ENCODE data around the gene PCCA.

Gene PCCA

GRCh38 chr13:100540621-100541020, 451.7 kb downstream of the PCCA start:
- TF ChIP-seq CTCF (IDR thresholded peaks at IDR 0.05; ENCODE audit: insufficient read depth, low read length, poor library complexity, severe bottlenecking) (no peak), EZH2phosphoT487 (conservative IDR thresholded peaks at IDR 0.05; ENCODE audit: low read length) (no peak)
- Histone ChIP-seq H3K9ac (ENCODE audit: low read length) (no peak overlapping the region), H3K36me3 (ENCODE audit: low read length) (no peaks in the 10 kb centered on the region), H3K79me2 (ENCODE audit: insufficient read depth, low read length) (no peaks in the 10 kb centered on the region), H4K20me1 (ENCODE audit: low read depth, low read length) (no peaks in the 10 kb centered on the region), H3F3A (ENCODE audit: insufficient read depth) (no peaks in the 10 kb centered on the region), H2AFZ (ENCODE audit: low read depth, low read length, severe bottlenecking) (no peak overlapping the region), H3K4me3 (ENCODE audit: insufficient read depth, low read length, poor library complexity, severe bottlenecking) (no peak overlapping the region), H3K27ac (ENCODE audit: low read depth, low read length) (no peak overlapping the region), H3K9me3 (ENCODE audit: insufficient read depth, low read length) (no peaks in the 10 kb centered on the region), H3K9me2 (replicated peaks; ENCODE audit: insufficient read depth, low read length) (no peaks in the 10 kb centered on the region), H3K27me3 (ENCODE audit: low read length) (no peaks in the 10 kb centered on the region), H3K4me2 (ENCODE audit: low read depth, low read length, poor library complexity, severe bottlenecking) (no peak overlapping the region)

- Histone ChIP-seq H3K27me3 (ENCODE audit: low read length) (no peaks in the 10 kb centered on the region), H3K79me2 (ENCODE audit: insufficient read depth, low read length) (no peaks in the 10 kb centered on the region), H3K9ac (ENCODE audit: low read length) (no peak overlapping the region), H3K27ac (ENCODE audit: low read depth, low read length) (no peak overlapping the region), H2AFZ (ENCODE audit: low read depth, low read length, severe bottlenecking) (no peak overlapping the region), H3K4me2 (ENCODE audit: low read depth, low read length, poor library complexity, severe bottlenecking) (no peak overlapping the region), H3K4me3 (ENCODE audit: insufficient read depth, low read length, poor library complexity, severe bottlenecking) (no peak overlapping the region), H3K36me3 (ENCODE audit: low read length) (no peaks in the 10 kb centered on the region), H4K20me1 (ENCODE audit: low read depth, low read length) (no peaks in the 10 kb centered on the region), H3K9me2 (replicated peaks; ENCODE audit: insufficient read depth, low read length) (no peaks in the 10 kb centered on the region), H3F3A (ENCODE audit: insufficient read depth) (no peaks in the 10 kb centered on the region), H3K9me3 (ENCODE audit: insufficient read depth, low read length) (no peaks in the 10 kb centered on the region)
- TF ChIP-seq EZH2phosphoT487 (conservative IDR thresholded peaks at IDR 0.05; ENCODE audit: low read length) = no peak
Measured at GRCh38 chr13:100541897-100542825, 453.3 kb downstream of the PCCA start.

GRCh38 chr13:100542826-100543156, 453.9 kb downstream of the PCCA start:
- H3K9me2 ChIP-seq (replicated peaks; ENCODE audit: insufficient read depth, low read length) = no peaks in the 10 kb centered on the region
- H3K27me3 ChIP-seq (ENCODE audit: low read length) = no peaks in the 10 kb centered on the region
- no peaks in the 10 kb centered on the region for H3F3A ChIP-seq (ENCODE audit: insufficient read depth)
- TF ChIP-seq CTCF (IDR thresholded peaks at IDR 0.05; ENCODE audit: insufficient read depth, low read length, poor library complexity, severe bottlenecking) = peak; percentile 41
- TF ChIP-seq EZH2phosphoT487 (conservative IDR thresholded peaks at IDR 0.05; ENCODE audit: low read length) = no peak
- H3K9ac ChIP-seq (ENCODE audit: low read length) = no peak overlapping the region
- no peaks in the 10 kb centered on the region for H4K20me1 ChIP-seq (ENCODE audit: low read depth, low read length)
- H3K4me2 ChIP-seq (ENCODE audit: low read depth, low read length, poor library complexity, severe bottlenecking) = no peak overlapping the region
- H3K79me2 ChIP-seq (ENCODE audit: insufficient read depth, low read length) = no peaks in the 10 kb centered on the region
- no peak overlapping the region for H2AFZ ChIP-seq (ENCODE audit: low read depth, low read length, severe bottlenecking)
- no peak overlapping the region for H3K4me3 ChIP-seq (ENCODE audit: insufficient read depth, low read length, poor library complexity, severe bottlenecking)
- no peaks in the 10 kb centered on the region for H3K9me3 ChIP-seq (ENCODE audit: insufficient read depth, low read length)
- H3K27ac ChIP-seq (ENCODE audit: low read depth, low read length) = no peak overlapping the region
- H3K36me3 ChIP-seq (ENCODE audit: low read length) = no peaks in the 10 kb centered on the region
